ENCODE data around the gene ACTN3. TPM values are rescaled to one million over a fixed set of nuclear protein-coding genes. Genes with fewer than 3 reads are reported as not detected.

The ACTN3 gene
- total RNA-seq, 1 experiment from 2014 or later = not detected

- no TSS peak for BruUV-seq (replicated peaks)
- no peaks in the 10 kb centered on the region for H3K9me3 Mint-ChIP-seq (ENCODE audit: unreplicated experiment)
- H3K27me3 Mint-ChIP-seq (ENCODE audit: insufficient read depth, unreplicated experiment) = no peaks in the 10 kb centered on the region
- no peak overlapping the region for H3K27ac Mint-ChIP-seq (ENCODE audit: low read depth, unreplicated experiment)
- ChIA-PET POLR2A (interaction anchor here (1.1 to 1.7 kb wide), 3 partner anchors 10 to 27 kb away, joined by 3 to 6 read pairs (median 3); partner anchors contain the start of gene RBM14), CTCF (interaction anchor here (0.5 to 1.6 kb wide), 6 partner anchors 9 to 102 kb away, joined by 3 to 8 read pairs (median 5); no protein-coding TSS in a partner anchor)
- intact Hi-C loops (cut with micrococcal nuclease) = no loop called here
- TF ChIP-seq CTCF (IDR thresholded peaks at IDR 0.05; ENCODE audit: unreplicated experiment) = no peak
- no peaks in the 10 kb centered on the region for H3K36me3 Mint-ChIP-seq (ENCODE audit: insufficient read depth, unreplicated experiment)
- no peak for DNase-seq (ENCODE audit: unreplicated experiment)
- peaks cover 5% of the 10 kb centered on the region for H3K4me1 Mint-ChIP-seq (ENCODE audit: insufficient read depth, unreplicated experiment)
- H3K4me3 Mint-ChIP-seq (ENCODE audit: unreplicated experiment) = no peak overlapping the region
Measured at GRCh38 chr11:66589996-66590675, 43.4 kb downstream of the ACTN3 start.

GRCh38 chr11:66591175-66591574 lies 44.5 kb downstream of the ACTN3 start:
- Mint-ChIP-seq H3K27me3 (ENCODE audit: insufficient read depth, unreplicated experiment) (no peaks in the 10 kb centered on the region), H3K36me3 (ENCODE audit: insufficient read depth, unreplicated experiment) (no peaks in the 10 kb centered on the region), H3K27ac (ENCODE audit: low read depth, unreplicated experiment) (no peak overlapping the region), H3K4me1 (ENCODE audit: insufficient read depth, unreplicated experiment) (peaks cover 5% of the 10 kb centered on the region), H3K9me3 (ENCODE audit: unreplicated experiment) (no peaks in the 10 kb centered on the region), H3K4me3 (ENCODE audit: unreplicated experiment) (no peak overlapping the region)
- DNase-seq (ENCODE audit: unreplicated experiment) = no peak
- no TSS peak for BruUV-seq (replicated peaks)
- intact Hi-C loops (cut with micrococcal nuclease) = no loop called here
- no peak for TF ChIP-seq CTCF (IDR thresholded peaks at IDR 0.05; ENCODE audit: unreplicated experiment)
- ChIA-PET CTCF (interaction anchor here (0.8 to 1.6 kb wide), 5 partner anchors 12 to 295 kb away, joined by 3 to 8 read pairs (median 5); no protein-coding TSS in a partner anchor), POLR2A (interaction anchor here (1.5 to 1.7 kb wide), 2 partner anchors 11 to 26 kb away, joined by 3 to 6 read pairs; partner anchors contain the start of gene RBM14)

GRCh38 chr11:66592457-66593302 lies 46.0 kb downstream of the ACTN3 start, which contains the start of the genes CCDC87 and CCS:
Gene CCDC87, minus strand, starts transcription at chr11:66593063. Its CDS starts 48 bp downstream, at chr11:66593015.
Gene CCS, plus strand, starts transcription at chr11:66593185. Its CDS starts 77 bp downstream, at chr11:66593262.
- TF ChIP-seq CTCF (IDR thresholded peaks at IDR 0.05; ENCODE audit: unreplicated experiment) = peak; percentile 33
- no peaks in the 10 kb centered on the region for H3K9me3 Mint-ChIP-seq (ENCODE audit: unreplicated experiment)
- H3K4me3 Mint-ChIP-seq (ENCODE audit: unreplicated experiment) = peak within 1 kb of the TSS; percentile 94
- no peaks in the 10 kb centered on the region for H3K27me3 Mint-ChIP-seq (ENCODE audit: insufficient read depth, unreplicated experiment)
- H3K4me1 Mint-ChIP-seq (ENCODE audit: insufficient read depth, unreplicated experiment) = peaks cover 5% of the 10 kb centered on the region
- H3K27ac Mint-ChIP-seq (ENCODE audit: low read depth, unreplicated experiment) = peak within 1 kb of the TSS; percentile 96
- ChIA-PET POLR2A (interaction anchor here (0.6 to 5.2 kb wide), 10 partner anchors 10 to 836 kb away, joined by 3 to 38 read pairs (median 4); partner anchors contain the start of genes ACTN3, CTSF, RBM14 and RBM4), CTCF (interaction anchor here (0.6 to 1.2 kb wide), 6 partner anchors 9 to 178 kb away, joined by 3 read pairs; partner anchors contain the start of gene CTSF)
- DNase-seq (ENCODE audit: unreplicated experiment) = peak; percentile 94
- intact Hi-C loops (cut with micrococcal nuclease) = no loop called here
- peaks cover 4% of the 10 kb centered on the region for H3K36me3 Mint-ChIP-seq (ENCODE audit: insufficient read depth, unreplicated experiment)
- BruUV-seq (replicated peaks) = no TSS peak
